Neural progenitor cell (in vitro differentiated cells): ENCODE data around the gene FOXN4. TPM values are rescaled to one million over a fixed set of nuclear protein-coding genes. Genes with fewer than 3 reads are reported as not detected.

Experiments used
- DNase-seq: peaks from one replicate; pipeline ENCODE4 v3.0.0-alpha.2; 2016; ENCODE audit warnings: low spot score
- H2AFZ ChIP-seq: fragments of 200-600 bp; sonication (generic); replicated peaks from 2 replicates; pipeline ENCODE4 v1.6.1; 2016; ENCODE audit warnings: antibody characterized with exemption
- H3F3A ChIP-seq: fragments of 200-600 bp; sonication (generic); 2 replicates; pipeline ENCODE4 v1.6.1; 2016; ENCODE audit warnings: antibody characterized with exemption, low read depth
- H3K27ac ChIP-seq: fragments of 200-600 bp; sonication (generic); 2 replicates; pipeline ENCODE4 v1.5.1; 2016; ENCODE audit warnings: mild to moderate bottlenecking
- H3K27me3 ChIP-seq: fragments of 200-600 bp; sonication (generic); 2 replicates; pipeline ENCODE4 v1.6.1; 2016; ENCODE audit warnings: mild to moderate bottlenecking, moderate library complexity
- H3K36me3 ChIP-seq: fragments of 200-600 bp; sonication (generic); 2 replicates; pipeline ENCODE4 v1.5.1; 2016
- H3K4me1 ChIP-seq: fragments of 200-600 bp; sonication (generic); 2 replicates; pipeline ENCODE4 v1.6.1; 2016; ENCODE audit warnings: mixed run types
- H3K4me2 ChIP-seq: fragments of 200-600 bp; sonication (generic); 2 replicates; pipeline ENCODE4 v1.6.1; 2016
- H3K4me3 ChIP-seq: fragments of 200-600 bp; sonication (generic); 2 replicates; pipeline ENCODE4 v1.5.1; 2016
- H3K79me2 ChIP-seq: fragments of 200-600 bp; sonication (generic); 2 replicates; pipeline ENCODE4 v1.6.1; 2016; ENCODE audit warnings: low read depth
- H3K9ac ChIP-seq: fragments of 200-600 bp; sonication (generic); 2 replicates; pipeline ENCODE4 v1.6.1; 2016
- H3K9me3 ChIP-seq: fragments of 200-600 bp; sonication (generic); 2 replicates; pipeline ENCODE4 v1.5.1; 2016; ENCODE audit warnings: low read depth
- H4K20me1 ChIP-seq: fragments of 200-600 bp; sonication (generic); 2 replicates; pipeline ENCODE4 v1.6.1; 2016; ENCODE audit warnings: low read depth
- H3K27ac Mint-ChIP-seq: 3 replicates; pipeline ENCODE4 v1.8.0; 2021; ENCODE audit warnings: mixed read lengths
- H3K27me3 Mint-ChIP-seq: 2 replicates; pipeline ENCODE4 v1.8.0; 2022; ENCODE audit warnings: low read depth, mild to moderate bottlenecking, inconsistent platforms, moderate library complexity, mixed read lengths; ENCODE audit not compliant: insufficient read depth
- H3K36me3 Mint-ChIP-seq: 3 replicates; pipeline ENCODE4 v1.8.0; 2021; ENCODE audit warnings: mixed read lengths
- H3K4me1 Mint-ChIP-seq: 3 replicates; pipeline ENCODE4 v1.8.0; 2021; ENCODE audit warnings: mixed read lengths
- H3K4me3 Mint-ChIP-seq: 3 replicates; pipeline ENCODE4 v1.8.0; 2021; ENCODE audit warnings: mild to moderate bottlenecking, moderate library complexity, mixed read lengths
- H3K9me3 Mint-ChIP-seq: 3 replicates; pipeline ENCODE4 v1.8.0; 2020; ENCODE audit warnings: mixed read lengths
- EZH2 ChIP-seq: fragments of 200-600 bp; sonication (generic); IDR thresholded peaks from 2 replicates; pipeline ENCODE4 v1.6.1; 2017; ENCODE audit warnings: antibody characterized with exemption, mild to moderate bottlenecking, moderate library complexity
- EZH2phosphoT487 ChIP-seq: fragments of 200-600 bp; sonication (generic); IDR thresholded peaks from 2 replicates; pipeline ENCODE4 v1.6.1; 2017; ENCODE audit warnings: antibody characterized with exemption
- total RNA-seq: library from RNA; depleted of rRNA; stranded (reverse); fragments of >200 nt; gene quantifications from 2 replicates; pipeline ENCODE4 v1.2.3, GENCODE V29; 2015; ENCODE audit warnings: low replicate concordance
- TF ChIP-seq, protein P1 (sequence below): fragments of 200-600 bp; sonication (generic); IDR thresholded peaks from 2 replicates; pipeline ENCODE4 v1.5.1; 2017; ENCODE audit warnings: antibody characterized with exemption, mild to moderate bottlenecking

Gene FOXN4
- total RNA-seq, 1 donor from 2014 or later, result not detected

- no peaks in the 10 kb centered on the region for H3K9me3 Mint-ChIP-seq
- no peak overlapping the region for H3K27ac ChIP-seq
- H3K27me3 ChIP-seq, result peaks cover 25% of the 10 kb centered on the region
- H3K36me3 Mint-ChIP-seq, result no peaks in the 10 kb centered on the region
- no peak overlapping the region for H3K9ac ChIP-seq
- TF ChIP-seq EZH2, result no peak
- H3K9me3 ChIP-seq, result no peaks in the 10 kb centered on the region
- H3K4me1 ChIP-seq, result no peaks in the 10 kb centered on the region
- H3K27ac Mint-ChIP-seq, result no peak overlapping the region
- H3F3A ChIP-seq, result no peaks in the 10 kb centered on the region
- peaks cover 5% of the 10 kb centered on the region for H3K4me1 Mint-ChIP-seq
- no peak for DNase-seq
- no peak overlapping the region for H3K4me3 Mint-ChIP-seq
- no peaks in the 10 kb centered on the region for H3K36me3 ChIP-seq
- H3K27me3 Mint-ChIP-seq, result peaks cover 26% of the 10 kb centered on the region
- no peak overlapping the region for H3K4me2 ChIP-seq
- no peak overlapping the region for H2AFZ ChIP-seq
- H4K20me1 ChIP-seq, result no peaks in the 10 kb centered on the region
- H3K4me3 ChIP-seq, result no peak overlapping the region
- H3K79me2 ChIP-seq, result no peaks in the 10 kb centered on the region
Observed at GRCh38 chr12:109302770-109303169, 6.3 kb downstream of the FOXN4 start.

- H3K27me3 ChIP-seq, result peaks cover 21% of the 10 kb centered on the region
- no peak overlapping the region for H3K4me3 ChIP-seq
- no peaks in the 10 kb centered on the region for H3K9me3 ChIP-seq
- Mint-ChIP-seq H3K27ac (no peak overlapping the region), H3K9me3 (no peaks in the 10 kb centered on the region), H3K4me3 (no peak overlapping the region), H3K4me1 (peaks cover 5% of the 10 kb centered on the region), H3K27me3 (peaks cover 21% of the 10 kb centered on the region), H3K36me3 (no peaks in the 10 kb centered on the region)
- TF ChIP-seq EZH2, result no peak
- TF ChIP-seq, protein P1, sequence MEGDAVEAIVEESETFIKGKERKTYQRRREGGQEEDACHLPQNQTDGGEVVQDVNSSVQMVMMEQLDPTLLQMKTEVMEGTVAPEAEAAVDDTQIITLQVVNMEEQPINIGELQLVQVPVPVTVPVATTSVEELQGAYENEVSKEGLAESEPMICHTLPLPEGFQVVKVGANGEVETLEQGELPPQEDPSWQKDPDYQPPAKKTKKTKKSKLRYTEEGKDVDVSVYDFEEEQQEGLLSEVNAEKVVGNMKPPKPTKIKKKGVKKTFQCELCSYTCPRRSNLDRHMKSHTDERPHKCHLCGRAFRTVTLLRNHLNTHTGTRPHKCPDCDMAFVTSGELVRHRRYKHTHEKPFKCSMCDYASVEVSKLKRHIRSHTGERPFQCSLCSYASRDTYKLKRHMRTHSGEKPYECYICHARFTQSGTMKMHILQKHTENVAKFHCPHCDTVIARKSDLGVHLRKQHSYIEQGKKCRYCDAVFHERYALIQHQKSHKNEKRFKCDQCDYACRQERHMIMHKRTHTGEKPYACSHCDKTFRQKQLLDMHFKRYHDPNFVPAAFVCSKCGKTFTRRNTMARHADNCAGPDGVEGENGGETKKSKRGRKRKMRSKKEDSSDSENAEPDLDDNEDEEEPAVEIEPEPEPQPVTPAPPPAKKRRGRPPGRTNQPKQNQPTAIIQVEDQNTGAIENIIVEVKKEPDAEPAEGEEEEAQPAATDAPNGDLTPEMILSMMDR, result no peak
- no peak for TF ChIP-seq EZH2phosphoT487
- H3K4me2 ChIP-seq, result no peak overlapping the region
- H3K9ac ChIP-seq, result no peak overlapping the region
- no peak for DNase-seq
- no peaks in the 10 kb centered on the region for H4K20me1 ChIP-seq
- no peaks in the 10 kb centered on the region for H3K36me3 ChIP-seq
- H3K27ac ChIP-seq, result no peak overlapping the region
- H2AFZ ChIP-seq, result no peak overlapping the region
- no peaks in the 10 kb centered on the region for H3F3A ChIP-seq
- H3K79me2 ChIP-seq, result no peaks in the 10 kb centered on the region
- no peaks in the 10 kb centered on the region for H3K4me1 ChIP-seq
Observed at GRCh38 chr12:109302358-109302757, 6.7 kb downstream of the FOXN4 start.

DNA sequence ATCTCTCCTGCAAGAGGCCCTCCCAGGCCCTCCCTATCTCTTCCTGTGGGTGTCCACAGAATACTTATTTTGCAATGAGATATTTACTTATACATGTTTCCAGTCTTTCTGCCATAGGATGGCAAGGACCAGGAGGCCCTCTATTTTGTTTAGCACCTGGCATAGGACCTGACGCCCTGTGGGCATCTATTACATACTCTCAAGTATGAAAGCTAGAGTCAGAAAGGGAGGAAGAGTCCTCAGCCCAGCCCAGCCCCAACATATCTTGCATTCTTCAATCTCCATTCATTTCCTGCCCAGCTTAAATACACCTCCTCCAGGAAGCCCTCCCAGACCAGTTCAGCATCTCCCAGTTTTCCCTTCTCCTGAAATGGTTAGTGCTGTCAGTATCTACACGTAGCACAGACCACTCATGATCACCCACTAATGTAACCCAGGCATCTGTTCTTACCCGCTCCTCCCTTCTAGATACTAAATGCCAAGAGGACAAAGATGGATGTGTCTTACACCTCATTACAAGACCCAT, 7.4 kb downstream of the FOXN4 start:
- no peaks in the 10 kb centered on the region for H3K36me3 ChIP-seq
- H3K9ac ChIP-seq, result no peak overlapping the region
- TF ChIP-seq EZH2 (no peak), EZH2phosphoT487 (no peak)
- TF ChIP-seq, protein P1, result no peak
- Mint-ChIP-seq H3K4me3 (no peak overlapping the region), H3K36me3 (no peaks in the 10 kb centered on the region), H3K4me1 (peaks cover 5% of the 10 kb centered on the region), H3K27ac (no peak overlapping the region), H3K9me3 (no peaks in the 10 kb centered on the region), H3K27me3 (peaks cover 19% of the 10 kb centered on the region)
- DNase-seq, result no peak
- no peaks in the 10 kb centered on the region for H3F3A ChIP-seq
- no peaks in the 10 kb centered on the region for H3K79me2 ChIP-seq
- H3K27ac ChIP-seq, result no peak overlapping the region
- H3K4me3 ChIP-seq, result no peak overlapping the region
- H2AFZ ChIP-seq, result no peak overlapping the region
- no peaks in the 10 kb centered on the region for H3K4me1 ChIP-seq
- no peaks in the 10 kb centered on the region for H4K20me1 ChIP-seq
- peaks cover 15% of the 10 kb centered on the region for H3K27me3 ChIP-seq
- H3K4me2 ChIP-seq, result no peak overlapping the region
- no peaks in the 10 kb centered on the region for H3K9me3 ChIP-seq

DNA sequence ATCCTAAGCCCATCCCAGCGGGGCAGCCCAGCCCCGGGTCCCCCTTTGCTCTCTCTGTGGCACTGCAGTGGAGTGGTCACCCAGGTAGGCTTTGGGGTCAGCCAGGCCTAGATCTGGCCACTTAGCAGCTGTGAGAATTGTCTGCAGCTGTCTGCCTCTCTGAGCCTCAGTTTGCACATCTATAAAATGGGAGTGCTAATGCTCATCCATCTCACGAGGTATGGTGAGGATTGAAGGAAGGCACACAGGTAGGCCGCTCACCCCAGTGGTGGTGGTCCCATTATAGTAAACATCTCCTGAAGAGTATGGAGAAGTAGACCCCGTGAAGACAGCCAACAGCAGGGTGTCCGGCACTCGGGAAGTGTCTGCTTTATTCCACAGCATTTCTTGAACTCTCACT, 9.2 kb downstream of the FOXN4 start:
- H3K4me3 ChIP-seq, result no peak overlapping the region
- no peak overlapping the region for H3K4me3 Mint-ChIP-seq
- H3F3A ChIP-seq, result no peaks in the 10 kb centered on the region
- no peaks in the 10 kb centered on the region for H4K20me1 ChIP-seq
- no peak overlapping the region for H2AFZ ChIP-seq
- no peaks in the 10 kb centered on the region for H3K36me3 Mint-ChIP-seq
- no peaks in the 10 kb centered on the region for H3K79me2 ChIP-seq
- H3K36me3 ChIP-seq, result no peaks in the 10 kb centered on the region
- H3K4me1 Mint-ChIP-seq, result peaks cover 5% of the 10 kb centered on the region
- H3K4me2 ChIP-seq, result no peak overlapping the region
- peaks cover 15% of the 10 kb centered on the region for H3K27me3 Mint-ChIP-seq
- TF ChIP-seq EZH2phosphoT487 (no peak), EZH2 (no peak)
- TF ChIP-seq, protein P1, result no peak
- no peak overlapping the region for H3K9ac ChIP-seq
- H3K27me3 ChIP-seq, result no peaks in the 10 kb centered on the region
- H3K9me3 Mint-ChIP-seq, result no peaks in the 10 kb centered on the region
- DNase-seq, result no peak
- H3K27ac Mint-ChIP-seq, result no peak overlapping the region
- H3K9me3 ChIP-seq, result no peaks in the 10 kb centered on the region
- no peaks in the 10 kb centered on the region for H3K4me1 ChIP-seq
- no peak overlapping the region for H3K27ac ChIP-seq
